SK-N-SH (cell line): ENCODE results near the gene STYXL2. TPM values are rescaled to one million over a fixed set of nuclear protein-coding genes. Genes with fewer than 3 reads are reported as not detected.

Experiments
- CTCF ChIA-PET: fragments of 300-600, 350-600 bp; formaldehyde crosslinking; extraction: SDS; loops from one replicate; lab custom pipeline; 2021; lab: Yijun Ruan, JAX
- POLR2A ChIA-PET: fragments of 350-600 bp; sonication (Branson Sonifier 250); formaldehyde crosslinking; extraction: SDS; loops from one replicate; lab custom pipeline; 2020; ENCODE audit warnings: antibody characterized with exemption, inconsistent platforms; lab: Yijun Ruan, JAX
- DNase-seq: peaks from one replicate; pipeline ENCODE4 v3.0.0; 2012
- H2AFZ ChIP-seq: fragments of 200-600 bp; sonication (generic); 2 replicates; pipeline ENCODE4 v1.8.1; 2016; ENCODE audit warnings: antibody characterized with exemption, mild to moderate bottlenecking, low read depth
- H3F3A ChIP-seq: fragments of 200-600 bp; sonication (generic); replicated peaks from 2 replicates; pipeline ENCODE3; 2016; ENCODE audit warnings: antibody characterized with exemption, mild to moderate bottlenecking; ENCODE audit not compliant: insufficient read depth
- H3K27ac ChIP-seq, 2 experiments: fragments of 200-500 bp in 1 of 2; fragments of 200-600 bp in 1 of 2; sonication (Bioruptor generic) in 1 of 2; sonication (generic), shearing (Covaris generic) in 1 of 2; 2 replicates each; pipeline versions ENCODE4 v1.5.1 to v1.6.1; 2014 to 2016; ENCODE audit warnings: low read depth in 2 of 2, inconsistent platforms in 1 of 2, low read length in 1 of 2, mild to moderate bottlenecking in 1 of 2, mixed read lengths in 1 of 2
- H3K27me3 ChIP-seq: fragments of 200-600 bp; sonication (generic), shearing (Covaris generic); 2 replicates; pipeline ENCODE4 v1.6.1; 2016; ENCODE audit warnings: mixed run types; ENCODE audit not compliant: insufficient read depth
- H3K36me3 ChIP-seq, 2 experiments: fragments of 200-500 bp in 1 of 2; fragments of 200-600 bp in 1 of 2; sonication (Bioruptor generic) in 1 of 2; sonication (generic) in 1 of 2; replicated peaks in 1 of 2; 2 replicates each; pipeline versions ENCODE3 to v1.5.1; 2014 to 2016; ENCODE audit warnings: low read length in 1 of 2, mild to moderate bottlenecking in 1 of 2; ENCODE audit not compliant: insufficient read depth in 2 of 2, control insufficient read depth in 1 of 2
- H3K4me1 ChIP-seq, 2 experiments: fragments of 200-500 bp in 1 of 2; fragments of 200-600 bp in 1 of 2; sonication (Bioruptor generic) in 1 of 2; sonication (generic), shearing (Covaris generic) in 1 of 2; 2 replicates each; pipeline versions ENCODE4 v1.5.1 to v1.6.1; 2014 to 2016; ENCODE audit warnings: low read depth in 1 of 2, low read length in 1 of 2, mixed run types in 1 of 2; ENCODE audit not compliant: insufficient read depth in 2 of 2, control insufficient read depth in 1 of 2
- H3K4me2 ChIP-seq: fragments of 200-600 bp; sonication (generic), shearing (Covaris generic); 2 replicates; pipeline ENCODE4 v1.6.1; 2017; ENCODE audit warnings: mixed run types
- H3K4me3 ChIP-seq, 2 experiments: fragments of 200-500 bp in 1 of 2; fragments of 200-600 bp in 1 of 2; sonication (Bioruptor generic) in 1 of 2; sonication (generic), shearing (Covaris generic) in 1 of 2; 2 replicates each; pipeline versions ENCODE4 v1.5.1 to v1.8.1; 2014 to 2016; ENCODE audit warnings: low read depth in 2 of 2, inconsistent platforms in 1 of 2, low read length in 1 of 2, mild to moderate bottlenecking in 1 of 2, mixed read lengths in 1 of 2, moderate library complexity in 1 of 2
- H3K79me2 ChIP-seq: fragments of 200-600 bp; sonication (generic); 2 replicates; pipeline ENCODE4 v1.8.1; 2017; ENCODE audit warnings: mild to moderate bottlenecking; ENCODE audit not compliant: insufficient read depth
- H3K9ac ChIP-seq: fragments of 200-600 bp; sonication (generic); 2 replicates; pipeline ENCODE4 v1.6.1; 2017; ENCODE audit warnings: mixed run types
- H3K9me2 ChIP-seq: fragments of 200-600 bp; sonication (generic); 2 replicates; pipeline ENCODE4 v1.6.1; 2017; ENCODE audit warnings: mixed run types
- H3K9me3 ChIP-seq: fragments of 200-600 bp; sonication (generic); 2 replicates; pipeline ENCODE4 v1.6.1; 2017; ENCODE audit warnings: mixed run types, mild to moderate bottlenecking, moderate library complexity
- H4K20me1 ChIP-seq: fragments of 200-600 bp; sonication (generic); 2 replicates; pipeline ENCODE4 v1.6.1; 2017; ENCODE audit warnings: mild to moderate bottlenecking, mixed run types; ENCODE audit not compliant: insufficient read depth
- CTCF ChIP-seq: fragments of 200-600 bp; sonication (generic); IDR thresholded peaks from 2 replicates; pipeline ENCODE4 v1.6.1; 2017; ENCODE audit warnings: antibody characterized with exemption, mild to moderate bottlenecking, moderate library complexity
- ELF1 ChIP-seq: IDR thresholded peaks from 2 replicates; pipeline ENCODE4 v1.4.0; 2012
- EZH2phosphoT487 ChIP-seq: fragments of 200-600 bp; sonication (generic); IDR thresholded peaks from 2 replicates; pipeline ENCODE4 v1.6.1; 2017; ENCODE audit warnings: low read depth, mixed run types, mild to moderate bottlenecking, antibody characterized with exemption, moderate library complexity, borderline replicate concordance
- FOXJ3 ChIP-seq: sonication (generic); formaldehyde crosslinking; IDR thresholded peaks from 2 replicates; pipeline ENCODE4 v1.5.1; 2020; ENCODE audit warnings: mild to moderate bottlenecking, missing genetic modification reagents
- GABPA ChIP-seq: IDR thresholded peaks from 2 replicates; pipeline ENCODE4 v1.4.0; 2012; ENCODE audit warnings: low read depth, mild to moderate bottlenecking
- MAX ChIP-seq: IDR thresholded peaks from 2 replicates; pipeline ENCODE4 v1.4.0; 2012; ENCODE audit warnings: low read depth
- MEF2A ChIP-seq: IDR thresholded peaks from 2 replicates; pipeline ENCODE4 v1.4.0; 2012; ENCODE audit warnings: low read depth, borderline replicate concordance
- NFIC ChIP-seq: IDR thresholded peaks from 2 replicates; pipeline ENCODE4 v1.4.0; 2012; ENCODE audit warnings: borderline replicate concordance
- PBX3 ChIP-seq: IDR thresholded peaks from 2 replicates; pipeline ENCODE4; 2012
- POLR2AphosphoS5 ChIP-seq: IDR thresholded peaks from 2 replicates; pipeline ENCODE4 v1.6.1; 2012; ENCODE audit warnings: low read depth, low read length
- RAD21 ChIP-seq: IDR thresholded peaks from 2 replicates; pipeline ENCODE4 v1.6.1; 2012; ENCODE audit warnings: mild to moderate bottlenecking, low read length
- REST ChIP-seq: IDR thresholded peaks from 2 replicates; pipeline ENCODE4 v1.6.1; 2012; ENCODE audit warnings: mild to moderate bottlenecking, low read depth, low read length, moderate library complexity
- RFX5 ChIP-seq: IDR thresholded peaks from 2 replicates; pipeline ENCODE4 v1.6.1; 2012; ENCODE audit warnings: mild to moderate bottlenecking, improper control_type of control experiment, low read length
- SMC3 ChIP-seq: IDR thresholded peaks from 2 replicates; pipeline ENCODE4 v1.6.1; 2012; ENCODE audit warnings: low read depth, low read length, improper control_type of control experiment
- TAF1 ChIP-seq: IDR thresholded peaks from 2 replicates; pipeline ENCODE4 v1.6.1; 2012; ENCODE audit warnings: low read depth, mild to moderate bottlenecking, low read length, moderate library complexity, borderline replicate concordance
- TEAD4 ChIP-seq: IDR thresholded peaks from 2 replicates; pipeline ENCODE4 v1.4.0; 2012; ENCODE audit warnings: mild to moderate bottlenecking, borderline replicate concordance; ENCODE audit not compliant: insufficient read depth
- USF2 ChIP-seq: fragments of 150-350 bp; IDR thresholded peaks from 2 replicates; pipeline ENCODE4 v1.6.1; 2017; ENCODE audit warnings: antibody characterized with exemption, low read length, low read depth, borderline replicate concordance
- YY1 ChIP-seq: IDR thresholded peaks from 2 replicates; pipeline ENCODE4 v1.4.0; 2012; ENCODE audit warnings: low read depth, mild to moderate bottlenecking
- WGBS: methylation state at CpG from one replicate; pipeline ENCODE4 v1.1.6; 2017; ENCODE audit warnings: low lambda C conversion rate; 5-methylcytosine and 5-hydroxymethylcytosine counted together
- polyA plus RNA-seq, 3 experiments: library from polyadenylated mRNA; depleted of rRNA; stranded (reverse); fragments of >200 nt; gene quantifications; 2 replicates each; pipeline ENCODE4 v1.2.3, GENCODE V29; 2012

Gene STYXL2
- polyA plus RNA-seq, 1 of the 3 experiments (the other 2 are of a cell fraction): not detected

- H3K4me3 ChIP-seq: no peak overlapping the region
- H3F3A ChIP-seq: no peaks in the 10 kb centered on the region
- H2AFZ ChIP-seq: no peak overlapping the region
- TF ChIP-seq FOXJ3 (CRISPR knock-in tag) (no peak), EZH2phosphoT487 (no peak), RFX5 (no peak), USF2 (no peak), MEF2A (no peak), TAF1 (no peak), ELF1 (no peak), RAD21 (no peak), TEAD4 (no peak), REST (no peak), SMC3 (no peak), GABPA (no peak), YY1 (no peak), POLR2AphosphoS5 (no peak), NFIC (no peak), PBX3 (no peak), CTCF (no peak), MAX (no peak)
- no peak overlapping the region for H3K27ac ChIP-seq
- CTCF ChIA-PET: interaction anchor here (1.8 kb wide), 1 partner anchor 10 kb away, joined by 5 read pairs; no protein-coding TSS in a partner anchor
- POLR2A ChIA-PET: no interaction called here
- H3K9me3 ChIP-seq: no peaks in the 10 kb centered on the region
- no peaks in the 10 kb centered on the region for H3K36me3 ChIP-seq
- no peak for DNase-seq
- H3K4me2 ChIP-seq: no peak overlapping the region
- no peaks in the 10 kb centered on the region for H3K79me2 ChIP-seq
- H3K9me2 ChIP-seq: no peaks in the 10 kb centered on the region
- H3K27me3 ChIP-seq: no peaks in the 10 kb centered on the region
- 79% methylated on average over 8 of the region's 8 CpGs for WGBS
- no peak overlapping the region for H3K9ac ChIP-seq
- peaks cover 0 to 4% of the 10 kb centered on the region in 2 experiments; a peak in 1 of 4 replicates for H3K4me1 ChIP-seq
- H4K20me1 ChIP-seq: no peaks in the 10 kb centered on the region
Observed at GRCh38 chr1:167094690-167095089, 815 bp downstream of the STYXL2 start.
